ENCODE data around the gene MARCKSL1. TPM values are rescaled to one million over a fixed set of nuclear protein-coding genes. Genes with fewer than 3 reads are reported as not detected.

The MARCKSL1 gene
- total and polyA plus RNA-seq, 2 experiments from 2014 or later, result 263 to 587 TPM

DNA sequence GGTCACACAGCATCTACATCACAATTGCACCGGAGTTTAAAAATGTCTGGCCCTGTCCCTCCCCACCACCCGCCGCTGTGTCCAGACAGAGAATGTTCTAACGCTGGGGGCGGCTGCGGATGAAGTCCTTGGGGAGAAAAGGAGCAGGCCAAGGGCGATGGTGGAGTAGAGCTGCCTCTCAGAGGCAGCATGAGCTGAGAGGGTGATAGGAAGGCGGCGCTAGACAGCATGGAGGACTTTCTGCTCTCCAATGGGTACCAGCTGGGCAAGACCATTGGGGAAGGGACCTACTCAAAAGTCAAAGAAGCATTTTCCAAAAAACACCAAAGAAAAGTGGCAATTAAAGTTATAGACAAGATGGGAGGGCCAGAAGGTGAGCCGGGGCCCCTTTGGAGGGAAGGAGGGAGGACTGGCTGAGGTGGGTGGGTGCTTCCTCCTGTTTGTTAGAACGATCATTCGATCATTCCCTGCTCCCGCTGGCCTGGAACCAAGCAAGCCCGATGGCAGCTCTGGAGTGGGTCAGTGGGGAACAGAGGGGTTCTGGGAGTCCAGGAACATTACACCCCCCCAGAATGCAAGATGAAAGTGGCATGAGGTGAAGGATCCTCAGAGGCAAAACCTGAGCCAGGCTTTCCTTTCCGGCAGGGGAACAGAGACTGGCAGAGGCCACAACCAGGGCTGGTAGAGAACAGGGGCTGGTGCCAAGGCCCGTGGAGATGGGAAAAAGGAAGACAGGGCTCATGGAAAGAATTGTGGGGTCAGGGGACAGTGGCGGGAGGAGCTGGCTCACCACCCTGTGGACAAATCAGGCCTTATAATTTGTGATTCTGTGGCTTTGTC lies 26.7 kb upstream of the MARCKSL1 start, which contains the start of the genes FAM229A and TSSK3:
FAM229A (minus strand) TSS at position 12 of the 840 bp plus-strand sequence. CDS start 394 bp downstream, outside the sequence.
TSSK3 (plus strand) TSS at position 66 of the 840 bp plus-strand sequence; CDS start at position 229, 163 bp downstream.
- peak in 1 of 2 donors; percentile 40 for DNase-seq (ENCODE audit: low read depth in 1 of 2, low spot score in 1 of 2)

DNA sequence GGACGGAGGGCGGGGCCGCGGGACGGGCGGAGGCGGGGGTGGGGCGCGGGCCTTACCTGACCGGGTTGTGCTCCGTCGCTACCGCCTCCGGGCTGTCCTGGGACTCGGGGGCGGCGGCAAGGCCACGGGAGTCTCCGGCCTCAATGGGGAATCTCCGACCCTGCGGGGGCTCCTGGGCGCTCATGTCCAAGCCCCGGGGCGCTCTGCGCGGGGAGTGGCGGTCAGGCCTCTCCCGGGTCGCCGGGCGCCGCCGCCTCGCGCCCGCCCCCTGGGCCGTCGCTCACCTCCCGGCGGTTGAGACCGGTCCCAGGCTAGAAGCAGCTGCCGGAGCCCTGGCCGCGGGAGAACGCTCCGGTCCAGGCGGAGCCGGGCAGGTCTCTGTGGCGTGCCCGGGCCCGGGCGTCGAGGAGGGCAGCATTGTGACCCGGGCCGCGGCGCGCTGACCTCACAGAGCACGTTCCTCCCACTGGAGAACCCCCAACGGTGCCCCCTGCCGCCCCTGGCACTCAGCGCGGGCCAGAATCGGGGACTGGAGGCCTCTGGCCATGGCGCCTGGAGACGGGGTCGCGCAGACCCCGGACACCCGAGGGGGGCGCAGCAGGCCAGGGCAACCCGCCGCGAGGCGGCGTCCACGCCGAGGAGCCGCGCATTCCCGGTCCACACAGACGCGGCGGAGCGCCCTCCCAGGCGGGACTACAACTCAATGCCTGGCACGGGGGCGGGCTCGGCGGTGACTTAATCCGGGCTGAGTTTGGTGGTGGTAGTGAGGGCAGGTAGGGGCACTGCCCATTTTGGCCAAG lies 25.8 kb upstream of the MARCKSL1 start:
- TF ChIP-seq, protein P1, sequence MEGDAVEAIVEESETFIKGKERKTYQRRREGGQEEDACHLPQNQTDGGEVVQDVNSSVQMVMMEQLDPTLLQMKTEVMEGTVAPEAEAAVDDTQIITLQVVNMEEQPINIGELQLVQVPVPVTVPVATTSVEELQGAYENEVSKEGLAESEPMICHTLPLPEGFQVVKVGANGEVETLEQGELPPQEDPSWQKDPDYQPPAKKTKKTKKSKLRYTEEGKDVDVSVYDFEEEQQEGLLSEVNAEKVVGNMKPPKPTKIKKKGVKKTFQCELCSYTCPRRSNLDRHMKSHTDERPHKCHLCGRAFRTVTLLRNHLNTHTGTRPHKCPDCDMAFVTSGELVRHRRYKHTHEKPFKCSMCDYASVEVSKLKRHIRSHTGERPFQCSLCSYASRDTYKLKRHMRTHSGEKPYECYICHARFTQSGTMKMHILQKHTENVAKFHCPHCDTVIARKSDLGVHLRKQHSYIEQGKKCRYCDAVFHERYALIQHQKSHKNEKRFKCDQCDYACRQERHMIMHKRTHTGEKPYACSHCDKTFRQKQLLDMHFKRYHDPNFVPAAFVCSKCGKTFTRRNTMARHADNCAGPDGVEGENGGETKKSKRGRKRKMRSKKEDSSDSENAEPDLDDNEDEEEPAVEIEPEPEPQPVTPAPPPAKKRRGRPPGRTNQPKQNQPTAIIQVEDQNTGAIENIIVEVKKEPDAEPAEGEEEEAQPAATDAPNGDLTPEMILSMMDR (IDR thresholded peaks at IDR 0.05; ENCODE audit: low read depth, low read length), result peak; percentile 59
- Histone ChIP-seq H3K27me3 (no peaks in the 10 kb centered on the region), H3K9me3 (ENCODE audit: low read depth) (no peaks in the 10 kb centered on the region), H3K4me1 (ENCODE audit: low read depth) (peaks cover 7% of the 10 kb centered on the region), H3K36me3 (peaks cover 7% of the 10 kb centered on the region), H3K4me3 (peak overlapping the region; percentile 25), H3K27ac (peak overlapping the region; percentile 30)
- peak; percentile 61 to 62 for DNase-seq (ENCODE audit: low read depth in 1 of 2, low spot score in 1 of 2)

More for the DNA sequence above, 26.7 kb upstream of the MARCKSL1 start, which contains the start of the genes FAM229A and TSSK3:
- H3K36me3 ChIP-seq, result peaks cover 15% of the 10 kb centered on the region
- TF ChIP-seq, protein P1 (IDR thresholded peaks at IDR 0.05; ENCODE audit: low read depth, low read length), result no peak
- no peaks in the 10 kb centered on the region for H3K9me3 ChIP-seq (ENCODE audit: low read depth)
- H3K27ac ChIP-seq, result peak within 1 kb of the TSS; percentile 30
- no peaks in the 10 kb centered on the region for H3K27me3 ChIP-seq
- H3K4me3 ChIP-seq, result peak within 1 kb of the TSS; percentile 25
- peaks cover 7% of the 10 kb centered on the region for H3K4me1 ChIP-seq (ENCODE audit: low read depth)

DNA sequence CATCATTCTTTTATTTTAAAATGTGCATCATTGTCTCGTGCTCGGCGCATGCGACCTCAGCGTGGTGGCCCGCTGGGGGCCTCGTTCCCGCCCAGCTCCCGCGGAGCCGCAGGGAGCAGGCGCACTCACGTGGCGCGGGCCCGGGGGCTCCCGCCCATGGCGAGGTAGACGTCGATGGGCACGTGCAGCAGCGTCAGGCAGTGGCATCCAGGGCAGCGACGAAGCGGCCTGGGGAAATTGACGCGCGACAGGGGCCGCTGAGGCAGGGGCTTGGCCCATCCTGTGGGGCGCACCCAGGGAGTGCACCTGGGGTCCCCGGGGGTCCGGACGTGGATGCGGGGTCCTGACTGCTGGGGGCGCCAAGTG lies 25.3 kb upstream of the MARCKSL1 start:
- H3K36me3 ChIP-seq, result peaks cover 4% of the 10 kb centered on the region
- TF ChIP-seq, protein P1 (IDR thresholded peaks at IDR 0.05; ENCODE audit: low read depth, low read length), result no peak
- no peaks in the 10 kb centered on the region for H3K27me3 ChIP-seq
- H3K4me1 ChIP-seq (ENCODE audit: low read depth), result peaks cover 7% of the 10 kb centered on the region
- DNase-seq (ENCODE audit: low read depth in 1 of 2, low spot score in 1 of 2), result no peak
- peak overlapping the region; percentile 25 for H3K4me3 ChIP-seq
- no peaks in the 10 kb centered on the region for H3K9me3 ChIP-seq (ENCODE audit: low read depth)
- H3K27ac ChIP-seq, result no peak overlapping the region

DNA sequence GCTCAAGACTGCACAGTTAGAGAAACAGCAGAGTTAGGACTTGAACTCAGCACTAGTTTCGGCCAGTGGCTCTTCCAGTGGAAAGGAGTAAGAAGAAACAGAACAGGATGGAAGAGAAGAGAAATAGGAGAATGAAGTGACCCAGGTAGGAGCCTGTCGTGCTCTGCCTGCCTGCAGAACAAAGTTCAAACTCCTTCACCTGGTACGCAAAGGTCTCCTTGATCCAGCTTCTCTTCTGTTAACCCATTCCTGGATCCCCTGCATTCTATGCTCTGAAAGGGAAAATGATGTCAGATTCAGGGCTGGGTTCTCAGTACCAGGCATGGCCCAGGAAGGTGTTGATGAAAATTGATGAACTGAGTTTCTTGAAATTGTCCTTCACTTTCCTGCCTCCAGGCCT lies 22.4 kb upstream of the MARCKSL1 start:
- H3K4me1 ChIP-seq (ENCODE audit: low read depth), result peaks cover 16% of the 10 kb centered on the region
- TF ChIP-seq, protein P1 (IDR thresholded peaks at IDR 0.05; ENCODE audit: low read depth, low read length), result no peak

DNA sequence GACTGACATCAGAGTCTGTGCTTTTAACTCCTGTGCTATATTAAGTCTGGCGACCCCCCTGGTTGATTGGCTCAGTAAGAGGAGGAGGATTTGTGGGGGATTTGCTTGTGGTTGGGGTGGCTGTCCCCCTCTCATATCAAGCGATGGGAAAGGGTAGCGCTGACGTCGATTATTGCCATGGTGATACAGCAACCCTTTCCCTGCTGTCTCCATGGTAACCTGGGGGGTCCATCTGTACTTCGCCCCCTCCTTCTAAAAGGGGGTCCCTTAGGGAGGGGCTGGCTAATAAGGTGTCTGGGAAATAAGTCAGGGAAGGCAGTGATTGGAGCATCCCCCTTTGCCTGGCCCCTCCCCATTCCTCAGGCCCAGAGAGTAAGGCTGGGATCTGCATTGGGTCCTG lies 21.6 kb upstream of the MARCKSL1 start:
- H3K27me3 ChIP-seq, result no peaks in the 10 kb centered on the region
- TF ChIP-seq, protein P1 (IDR thresholded peaks at IDR 0.05; ENCODE audit: low read depth, low read length), result no peak
- DNase-seq (ENCODE audit: low read depth in 1 of 2, low spot score in 1 of 2), result no peak
- H3K4me1 ChIP-seq (ENCODE audit: low read depth), result peaks cover 23% of the 10 kb centered on the region
- no peak overlapping the region for H3K4me3 ChIP-seq
- H3K9me3 ChIP-seq (ENCODE audit: low read depth), result no peaks in the 10 kb centered on the region
- H3K27ac ChIP-seq, result no peak overlapping the region
- H3K36me3 ChIP-seq, result no peaks in the 10 kb centered on the region

More for the DNA sequence above, 22.4 kb upstream of the MARCKSL1 start:
- no peak for DNase-seq (ENCODE audit: low read depth in 1 of 2, low spot score in 1 of 2)
- Histone ChIP-seq H3K9me3 (ENCODE audit: low read depth) (no peaks in the 10 kb centered on the region), H3K27ac (no peak overlapping the region), H3K36me3 (peaks cover under 1% of the 10 kb centered on the region), H3K27me3 (no peaks in the 10 kb centered on the region), H3K4me3 (no peak overlapping the region)
